ENCODE data around the gene TMEM212. TPM values are rescaled to one million over a fixed set of nuclear protein-coding genes. Genes with fewer than 3 reads are reported as not detected.

TMEM212 gene
- total and polyA plus RNA-seq, 9 of the 15 experiments (the other 6 are each of a cell fraction or from before 2014, with no cell fraction given), result not detected

Other genes with a start within 250 kb of the TMEM212 start
- 8.4 and 11.6 TPM in 2 replicates for gene PLD1, start 32.9 kb upstream of the TMEM212 start, total RNA-seq (2014; rRNA removed)
- 18.7 and 22.5 TPM in 2 replicates for gene PLD1, start 32.9 kb upstream of the TMEM212 start, total RNA-seq (2014; rRNA removed; fragmentation: Illumina TruSeq; extraction: Trizol)
- 16.6 and 17.7 TPM in 2 replicates for gene PLD1, start 32.9 kb upstream of the TMEM212 start, total RNA-seq (2015; rRNA removed; fragmentation: Illumina TruSeq; extraction: Trizol)
- gene PLD1, start 32.9 kb upstream of the TMEM212 start, total RNA-seq (2021), result 20.0 and 28.8 TPM in 2 replicates
- gene PLD1, start 32.9 kb upstream of the TMEM212 start, polyA plus RNA-seq (2011; rRNA removed), result 11.7 and 17.9 TPM in 2 replicates
- 18.6 TPM in 2 replicates for gene PLD1, start 32.9 kb upstream of the TMEM212 start, polyA plus RNA-seq (2014; fragmentation: Illumina TruSeq; extraction: Trizol)
- gene PLD1, start 32.9 kb upstream of the TMEM212 start, polyA plus RNA-seq (2014; fragmentation: Nextera tagmentation; extraction: Ambion mirVana), result 10 to 100 TPM; 25.3 to 26.1 TPM
- 11.4 and 16.3 TPM in 2 replicates for gene PLD1, start 32.9 kb upstream of the TMEM212 start, polyA plus RNA-seq (2014; rRNA removed)
- gene FNDC3B, start 196.2 kb downstream of the TMEM212 start, total RNA-seq (2014; rRNA removed), result 19.1 and 20.2 TPM in 2 replicates
- gene FNDC3B, start 196.2 kb downstream of the TMEM212 start, total RNA-seq (2014; rRNA removed; fragmentation: Illumina TruSeq; extraction: Trizol), result 23.8 and 29.5 TPM in 2 replicates
- gene FNDC3B, start 196.2 kb downstream of the TMEM212 start, total RNA-seq (2015; rRNA removed; fragmentation: Illumina TruSeq; extraction: Trizol), result 25.6 and 26.1 TPM in 2 replicates
- gene FNDC3B, start 196.2 kb downstream of the TMEM212 start, total RNA-seq (2021), result 29.5 and 35.8 TPM in 2 replicates
- 10.9 and 12.1 TPM in 2 replicates for gene FNDC3B, start 196.2 kb downstream of the TMEM212 start, polyA plus RNA-seq (2011; rRNA removed)
- gene FNDC3B, start 196.2 kb downstream of the TMEM212 start, polyA plus RNA-seq (2014; fragmentation: Illumina TruSeq; extraction: Trizol), result 14.0 and 16.2 TPM in 2 replicates
- gene FNDC3B, start 196.2 kb downstream of the TMEM212 start, polyA plus RNA-seq (2014; fragmentation: Nextera tagmentation; extraction: Ambion mirVana), result 10 to 100 TPM in 1 of 2 experiments, 1 to 10 TPM in 1; 7.0 to 10.5 TPM
- 9.2 and 9.8 TPM in 2 replicates for gene FNDC3B, start 196.2 kb downstream of the TMEM212 start, polyA plus RNA-seq (2014; rRNA removed)